HEK293 (cell line): Measurements from ENCODE around the gene CSNK2A1.

Experiments
- CTCF ChIP-seq: fragments of 450-650 bp; formaldehyde crosslinking; IDR thresholded peaks from 2 replicates; pipeline ENCODE4 v1.5.1; 2016; ENCODE audit warnings: missing biosample characterization, missing genetic modification characterization
- GLI2 ChIP-seq: fragments of 450-650 bp; formaldehyde crosslinking; IDR thresholded peaks from 2 replicates; pipeline ENCODE4; 2017; ENCODE audit warnings: missing biosample characterization, missing genetic modification characterization, low read depth, borderline replicate concordance
- GLIS2 ChIP-seq: fragments of 450-650 bp; formaldehyde crosslinking; IDR thresholded peaks from 2 replicates; pipeline ENCODE4 v1.5.1; 2016; ENCODE audit warnings: missing biosample characterization, missing genetic modification characterization
- HOXD13 ChIP-seq: sonication (generic); formaldehyde crosslinking; IDR thresholded peaks from 2 replicates; pipeline ENCODE4 v1.8.0; 2022; ENCODE audit warnings: missing genetic modification reagents, borderline replicate concordance
- KLF7 ChIP-seq: fragments of 450-650 bp; formaldehyde crosslinking; IDR thresholded peaks from 2 replicates; pipeline ENCODE4 v1.5.1; 2016; ENCODE audit warnings: missing biosample characterization, missing genetic modification characterization, borderline replicate concordance
- MEIS1 ChIP-seq: sonication (generic); formaldehyde crosslinking; IDR thresholded peaks from 2 replicates; pipeline ENCODE4 v1.8.1; 2022; ENCODE audit warnings: missing genetic modification reagents, mild to moderate bottlenecking, borderline replicate concordance
- PRDM6 ChIP-seq: fragments of 450-650 bp; formaldehyde crosslinking; IDR thresholded peaks from 2 replicates; pipeline ENCODE4 v1.5.1; 2017; ENCODE audit warnings: missing biosample characterization, missing genetic modification characterization
- SALL2 ChIP-seq: fragments of 450-650 bp; formaldehyde crosslinking; IDR thresholded peaks from 2 replicates; pipeline ENCODE4 v1.5.0; 2017; ENCODE audit warnings: missing biosample characterization, mild to moderate bottlenecking, missing genetic modification characterization, borderline replicate concordance
- SCRT1 ChIP-seq: fragments of 450-650 bp; formaldehyde crosslinking; IDR thresholded peaks from 2 replicates; pipeline ENCODE4 v1.5.1; 2016; ENCODE audit warnings: missing biosample characterization, missing genetic modification characterization, borderline replicate concordance
- SP7 ChIP-seq: fragments of 450-650 bp; formaldehyde crosslinking; IDR thresholded peaks from 2 replicates; pipeline ENCODE4 v1.5.1; 2016; ENCODE audit warnings: missing biosample characterization, missing genetic modification characterization
- TRIM28 ChIP-seq: IDR thresholded peaks from 2 replicates; pipeline ENCODE4 v1.6.1; 2011; ENCODE audit warnings: low read length, control low read depth, borderline replicate concordance
- TSHZ1 ChIP-seq: fragments of 450-650 bp; formaldehyde crosslinking; IDR thresholded peaks from 2 replicates; pipeline ENCODE4 v1.5.1; 2016; ENCODE audit warnings: missing biosample characterization, missing genetic modification characterization, borderline replicate concordance
- WT1 ChIP-seq: fragments of 450-650 bp; formaldehyde crosslinking; IDR thresholded peaks from 2 replicates; pipeline ENCODE4 v1.5.1; 2016; ENCODE audit warnings: missing biosample characterization, missing genetic modification characterization
- ZEB2 ChIP-seq: fragments of 450-650 bp; formaldehyde crosslinking; IDR thresholded peaks from 2 replicates; pipeline ENCODE4 v1.5.1; 2016; ENCODE audit warnings: missing biosample characterization, missing genetic modification characterization
- ZNF148 ChIP-seq: fragments of 450-650 bp; formaldehyde crosslinking; IDR thresholded peaks from 2 replicates; pipeline ENCODE4 v1.5.0; 2017; ENCODE audit warnings: missing biosample characterization, missing genetic modification characterization, borderline replicate concordance
- ZNF174 ChIP-seq: fragments of 450-650 bp; formaldehyde crosslinking; IDR thresholded peaks from 2 replicates; pipeline ENCODE4 v1.5.0; 2017; ENCODE audit warnings: missing biosample characterization, mild to moderate bottlenecking, missing genetic modification characterization
- ZNF223 ChIP-seq: fragments of 450-650 bp; formaldehyde crosslinking; IDR thresholded peaks from 2 replicates; pipeline ENCODE4 v1.5.1; 2016; ENCODE audit warnings: missing biosample characterization, missing genetic modification characterization
- ZNF23 ChIP-seq: fragments of 450-650 bp; formaldehyde crosslinking; IDR thresholded peaks from 2 replicates; pipeline ENCODE4 v1.5.1; 2016; ENCODE audit warnings: missing biosample characterization, missing genetic modification characterization, borderline replicate concordance
- ZNF266 ChIP-seq: fragments of 450-650 bp; formaldehyde crosslinking; IDR thresholded peaks from 2 replicates; pipeline ENCODE4 v1.5.1; 2016; ENCODE audit warnings: missing biosample characterization, missing genetic modification characterization, low read depth
- ZNF362 ChIP-seq: fragments of 450-650 bp; formaldehyde crosslinking; IDR thresholded peaks from 2 replicates; pipeline ENCODE4 v1.5.1; 2016; ENCODE audit warnings: missing biosample characterization, missing genetic modification characterization
- ZNF426 ChIP-seq: fragments of 450-650 bp; formaldehyde crosslinking; IDR thresholded peaks from 2 replicates; pipeline ENCODE4 v1.5.1; 2017; ENCODE audit warnings: missing biosample characterization, missing genetic modification characterization, mild to moderate bottlenecking, inconsistent platforms, moderate library complexity
- ZNF580 ChIP-seq: fragments of 450-650 bp; formaldehyde crosslinking; IDR thresholded peaks from 2 replicates; pipeline ENCODE4 v1.5.1; 2016; ENCODE audit warnings: missing biosample characterization, missing genetic modification characterization
- ZNF610 ChIP-seq: fragments of 450-650 bp; formaldehyde crosslinking; IDR thresholded peaks from 2 replicates; pipeline ENCODE4 v1.5.1; 2016; ENCODE audit warnings: missing biosample characterization, missing genetic modification characterization, borderline replicate concordance
- ZNF626 ChIP-seq: fragments of 450-650 bp; sonication (Bioruptor Pico); formaldehyde crosslinking; IDR thresholded peaks from 2 replicates; pipeline ENCODE4 v1.5.1; 2018; ENCODE audit warnings: missing biosample characterization, missing genetic modification characterization, inconsistent platforms
- ZNF639 ChIP-seq: fragments of 450-650 bp; formaldehyde crosslinking; IDR thresholded peaks from 2 replicates; pipeline ENCODE4 v1.5.1; 2016; ENCODE audit warnings: missing biosample characterization, missing genetic modification characterization
- ZNF677 ChIP-seq: fragments of 450-650 bp; IDR thresholded peaks from 2 replicates; pipeline ENCODE4 v1.5.0; 2018; ENCODE audit warnings: missing biosample characterization, mild to moderate bottlenecking, missing genetic modification characterization, moderate library complexity

CSNK2A1 gene

GRCh38 chr20:462199-462991 lies 81.2 kb downstream of the CSNK2A1 start, which contains the start of gene TBC1D20 (continued):
- TF ChIP-seq GLI2 (tag by site-specific recombination) (no peak), ZNF362 (no peak), ZNF580 (tag by site-specific recombination) (no peak), CTCF (peak; percentile 48), TSHZ1 (tag by site-specific recombination) (no peak), ZEB2 (peak; percentile 40; the same call in 1 of the 2 replicates), ZNF148 (tag by site-specific recombination) (no peak), ZNF610 (tag by site-specific recombination) (0 out of 2 replicates have a peak, but pooled peaks have one; percentile 30), ZNF223 (no peak), MEIS1 (CRISPR knock-in tag) (no peak), SP7 (tag by site-specific recombination) (peak; percentile 42; the same call in 1 of the 2 replicates), ZNF174 (tag by site-specific recombination) (no peak), SCRT1 (no peak), PRDM6 (no peak), ZNF677 (tag by site-specific recombination) (0 out of 2 replicates have a peak, but pooled peaks have one; percentile 44), ZNF626 (tag by site-specific recombination) (no peak), SALL2 (tag by site-specific recombination) (no peak), KLF7 (tag by site-specific recombination) (no peak), WT1 (tag by site-specific recombination) (no peak), TRIM28 (peak; percentile 37; the same call in 1 of the 2 replicates), ZNF23 (tag by site-specific recombination) (no peak), ZNF639 (tag by site-specific recombination) (no peak), ZNF426 (tag by site-specific recombination) (no peak), GLIS2 (tag by site-specific recombination) (0 out of 2 replicates have a peak, but pooled peaks have one; percentile 28), HOXD13 (CRISPR knock-in tag) (no peak), ZNF266 (tag by site-specific recombination) (no peak)
